Lung (tissue), 12 donors: Measurements from ENCODE around the gene TMTC2. TPM values are rescaled to one million over a fixed set of nuclear protein-coding genes. Genes with fewer than 3 reads are reported as not detected.

Experiments used
- ATAC-seq: fragments of 200-7000 bp; cut with Tn5 transposase; one replicate; pipeline ENCODE4 v1.9.1; 2020; ENCODE audit warnings: moderate number of reproducible peaks; ENCODE audit not compliant: insufficient read depth, low FRiP score
- DNase-seq, 3 donors: peaks; one replicate each; pipeline ENCODE4 v3.0.0-alpha.2; 2013 to 2017
- H3K27ac ChIP-seq, 2 donors: one replicate each; pipeline ENCODE4 v1.5.1; 2013; ENCODE audit warnings: mild to moderate bottlenecking in 2 of 2, moderate library complexity in 2 of 2, control low read depth in 1 of 2, inconsistent platforms in 1 of 2, low read depth in 1 of 2, low read length in 1 of 2
- H3K27me3 ChIP-seq, 3 donors: one replicate each; pipeline ENCODE4 v1.5.1; 2013; ENCODE audit warnings: low read length in 2 of 3; ENCODE audit not compliant: control insufficient read depth in 3 of 3, insufficient read depth in 3 of 3
- H3K36me3 ChIP-seq, 4 donors: one replicate each; pipeline ENCODE4 v1.5.1; 2013; ENCODE audit warnings: low read length in 4 of 4, mild to moderate bottlenecking in 1 of 4, moderate library complexity in 1 of 4; ENCODE audit not compliant: control insufficient read depth in 4 of 4, insufficient read depth in 4 of 4
- H3K4me1 ChIP-seq, 5 donors: one replicate each; pipeline ENCODE4 v1.5.1; 2013; ENCODE audit warnings: low read length in 5 of 5, mild to moderate bottlenecking in 2 of 5, moderate library complexity in 1 of 5; ENCODE audit not compliant: control insufficient read depth in 5 of 5, insufficient read depth in 5 of 5
- H3K4me3 ChIP-seq: one replicate; pipeline ENCODE4 v1.5.1; 2013; ENCODE audit warnings: mild to moderate bottlenecking, control low read depth, moderate library complexity
- H3K9ac ChIP-seq, 2 donors: one replicate each; pipeline ENCODE4 v1.5.1; 2013; ENCODE audit warnings: low read length in 2 of 2, control low read depth in 1 of 2; ENCODE audit not compliant: insufficient read depth in 1 of 2
- H3K9me3 ChIP-seq, 4 donors: one replicate each; pipeline ENCODE4 v1.5.1; 2013; ENCODE audit warnings: low read length in 3 of 4, mild to moderate bottlenecking in 1 of 4, moderate library complexity in 1 of 4; ENCODE audit not compliant: control insufficient read depth in 4 of 4, insufficient read depth in 3 of 4
- WGBS, 2 donors: extraction: QIAGEN DNeasy Blood & Tissue Kit; methylation state at CpG; one replicate each; pipeline ENCODE4 v1.1.7; 2013; 5-methylcytosine and 5-hydroxymethylcytosine counted together
- polyA plus RNA-seq, 2 donors: library from polyadenylated mRNA; stranded (reverse); fragments of 200-250 nt; gene quantifications; one replicate each; pipeline ENCODE4 v1.2.1, GENCODE V29; 2013
- total RNA-seq, 2 donors: library from RNA; depleted of rRNA in 1 of 2; stranded (reverse); fragments of >200 nt in 1 of 2; gene quantifications; one replicate each; pipeline ENCODE4 v1.2.1, GENCODE V29; 2014 to 2021
- TF ChIP-seq, protein P1 (sequence below): IDR thresholded peaks from 2 replicates; pipeline ENCODE4 v1.5.1; 2012; ENCODE audit warnings: mild to moderate bottlenecking; ENCODE audit errors: control extremely low read depth, extremely low read depth
- donor health status: control.
- donor health status: control.
- donor health status: Bipolar disorder and iron deficiency.
- donor health status: healthy.
- donor health status: DM: yes; HTN: yes; CAD: no.

The TMTC2 gene
- total and polyA plus RNA-seq, 4 donors: 5.3 to 77.1 (median 14.0) TPM

GRCh38 chr12:83016991-83017390 is 330.3 kb downstream of the TMTC2 start:
- Histone ChIP-seq H3K9me3 (no peaks in the 10 kb centered on the region), H3K9ac (no peak overlapping the region), H3K4me3 (no peak overlapping the region), H3K4me1 (peaks cover 0 to 25% (median 3%) of the 10 kb centered on the region in 5 donors), H3K27ac (no peak overlapping the region), H3K36me3 (peaks cover 0 to 4% (median 0%) of the 10 kb centered on the region in 4 donors), H3K27me3 (no peaks in the 10 kb centered on the region)
- TF ChIP-seq, protein P1, sequence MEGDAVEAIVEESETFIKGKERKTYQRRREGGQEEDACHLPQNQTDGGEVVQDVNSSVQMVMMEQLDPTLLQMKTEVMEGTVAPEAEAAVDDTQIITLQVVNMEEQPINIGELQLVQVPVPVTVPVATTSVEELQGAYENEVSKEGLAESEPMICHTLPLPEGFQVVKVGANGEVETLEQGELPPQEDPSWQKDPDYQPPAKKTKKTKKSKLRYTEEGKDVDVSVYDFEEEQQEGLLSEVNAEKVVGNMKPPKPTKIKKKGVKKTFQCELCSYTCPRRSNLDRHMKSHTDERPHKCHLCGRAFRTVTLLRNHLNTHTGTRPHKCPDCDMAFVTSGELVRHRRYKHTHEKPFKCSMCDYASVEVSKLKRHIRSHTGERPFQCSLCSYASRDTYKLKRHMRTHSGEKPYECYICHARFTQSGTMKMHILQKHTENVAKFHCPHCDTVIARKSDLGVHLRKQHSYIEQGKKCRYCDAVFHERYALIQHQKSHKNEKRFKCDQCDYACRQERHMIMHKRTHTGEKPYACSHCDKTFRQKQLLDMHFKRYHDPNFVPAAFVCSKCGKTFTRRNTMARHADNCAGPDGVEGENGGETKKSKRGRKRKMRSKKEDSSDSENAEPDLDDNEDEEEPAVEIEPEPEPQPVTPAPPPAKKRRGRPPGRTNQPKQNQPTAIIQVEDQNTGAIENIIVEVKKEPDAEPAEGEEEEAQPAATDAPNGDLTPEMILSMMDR: no peak
- ATAC-seq (no peak), DNase-seq (no peak)
- WGBS, 2 donors: 0% methylated on average over 1 of the region's 1 CpG

DNA sequence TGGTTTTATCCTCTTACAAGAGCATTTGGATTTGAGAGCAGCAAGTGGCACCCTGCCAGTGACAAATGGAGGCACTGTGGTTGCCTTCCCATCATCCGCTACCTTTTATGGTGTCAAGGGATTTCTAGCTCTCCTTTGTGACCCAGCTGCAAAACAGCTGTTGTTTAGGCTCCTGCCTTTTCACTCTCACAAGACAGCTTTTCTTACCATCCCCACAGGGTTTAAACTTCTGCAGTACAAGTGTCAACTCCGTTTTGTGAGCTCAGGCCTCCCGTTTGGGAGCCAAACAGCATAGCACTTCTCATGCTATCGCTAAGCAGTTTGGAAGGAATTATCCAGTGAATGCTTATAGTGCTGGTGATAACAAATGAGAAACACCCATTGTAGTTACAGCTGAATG is 331.4 kb downstream of the TMTC2 start:
- peak; percentile 14 to 39 (median 32) for DNase-seq
- TF ChIP-seq, protein P1: no peak
- no peak overlapping the region for H3K27ac ChIP-seq
- ATAC-seq: no peak
- H3K27me3 ChIP-seq: no peaks in the 10 kb centered on the region
- 80 to 91% methylated on average over 4 of the region's 4 CpGs for WGBS, 2 donors
- peaks cover 0 to 8% (median 0%) of the 10 kb centered on the region in 4 donors for H3K36me3 ChIP-seq
- H3K4me1 ChIP-seq: peaks cover 0 to 25% (median 3%) of the 10 kb centered on the region in 5 donors
- H3K9me3 ChIP-seq: no peaks in the 10 kb centered on the region
- H3K4me3 ChIP-seq: no peak overlapping the region
- H3K9ac ChIP-seq: no peak overlapping the region

DNA sequence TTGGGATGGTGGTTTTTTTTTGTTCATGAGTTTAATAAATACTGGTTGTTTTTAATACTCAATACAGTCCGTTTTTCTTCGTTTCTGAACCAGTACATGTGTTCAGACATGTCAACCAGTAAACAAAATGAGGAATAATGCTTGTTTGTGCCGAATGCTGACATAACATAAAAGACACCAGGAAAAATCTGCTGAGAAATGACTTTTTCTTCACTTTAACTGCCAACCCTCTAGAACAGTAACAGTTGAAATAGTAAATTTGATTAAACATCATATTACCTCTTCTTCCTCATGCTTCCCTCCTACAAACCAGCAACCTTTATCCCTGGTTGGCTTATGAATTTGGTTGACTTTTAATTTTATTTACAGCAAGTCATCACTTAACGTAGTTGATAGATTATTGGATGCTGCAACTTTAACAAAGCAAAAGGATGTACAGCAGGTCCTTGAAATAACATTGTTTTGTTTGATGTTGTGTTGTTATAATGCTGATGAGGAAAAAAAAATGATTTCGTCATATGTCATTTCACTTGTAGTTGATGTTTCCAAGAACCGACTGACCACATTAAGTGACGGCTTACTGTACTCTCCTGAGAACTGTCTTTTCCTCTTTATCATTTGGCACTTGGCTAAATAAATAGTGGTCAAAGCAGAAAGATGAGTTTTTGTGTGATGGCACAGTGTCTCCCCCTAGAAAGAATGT is 340.5 kb downstream of the TMTC2 start:
- H3K9me3 ChIP-seq: no peaks in the 10 kb centered on the region
- ATAC-seq (no peak), DNase-seq (no peak)
- H3K27ac ChIP-seq: no peak overlapping the region
- TF ChIP-seq, protein P1: no peak
- no peak overlapping the region for H3K4me3 ChIP-seq
- WGBS, 2 donors: 68 to 72% methylated on average over 7 of the region's 7 CpGs
- peaks cover 0 to 28% (median 1%) of the 10 kb centered on the region in 5 donors for H3K4me1 ChIP-seq
- H3K27me3 ChIP-seq: no peaks in the 10 kb centered on the region
- peaks cover 0 to 4% (median 0%) of the 10 kb centered on the region in 4 donors for H3K36me3 ChIP-seq
- H3K9ac ChIP-seq: no peak overlapping the region

- TF ChIP-seq, protein P1: no peak
- 56 to 61% methylated on average over 2 of the region's 2 CpGs for WGBS, 2 donors
- peaks cover 0 to 31% (median 0%) of the 10 kb centered on the region in 5 donors for H3K4me1 ChIP-seq
- H3K27me3 ChIP-seq: no peaks in the 10 kb centered on the region
- no peaks in the 10 kb centered on the region for H3K9me3 ChIP-seq
- no peak overlapping the region for H3K4me3 ChIP-seq
- H3K36me3 ChIP-seq: no peaks in the 10 kb centered on the region
- DNase-seq (peak; percentile 60 to 95 (median 94)), ATAC-seq (no peak)
- H3K9ac ChIP-seq: no peak overlapping the region
- no peak overlapping the region for H3K27ac ChIP-seq
Observed at GRCh38 chr12:83031196-83031595, 344.5 kb downstream of the TMTC2 start.
